Lung microvascular endothelial cell (primary cell): ENCODE data around the gene GLB1L2. TPM values are rescaled to one million over a fixed set of nuclear protein-coding genes. Genes with fewer than 3 reads are reported as not detected.
A peak's percentile ranks its signal among the peaks of the same experiment; 100 is the strongest.

ENCODE experiments used
- DNase-seq, 2 donors: peaks; one replicate each; pipeline versions ENCODE4 v3.0.0 to v3.0.0-alpha.2; 2010; ENCODE audit warnings: low read depth in 2 of 2
- total RNA-seq: library from RNA; depleted of rRNA; stranded (reverse); fragments of >200 nt; gene quantifications from 2 replicates; pipeline ENCODE4 v1.2.1, GENCODE V29; 2014

Gene GLB1L2
- total RNA-seq, 1 donor from 2014 or later: under 0.01 TPM

DNA sequence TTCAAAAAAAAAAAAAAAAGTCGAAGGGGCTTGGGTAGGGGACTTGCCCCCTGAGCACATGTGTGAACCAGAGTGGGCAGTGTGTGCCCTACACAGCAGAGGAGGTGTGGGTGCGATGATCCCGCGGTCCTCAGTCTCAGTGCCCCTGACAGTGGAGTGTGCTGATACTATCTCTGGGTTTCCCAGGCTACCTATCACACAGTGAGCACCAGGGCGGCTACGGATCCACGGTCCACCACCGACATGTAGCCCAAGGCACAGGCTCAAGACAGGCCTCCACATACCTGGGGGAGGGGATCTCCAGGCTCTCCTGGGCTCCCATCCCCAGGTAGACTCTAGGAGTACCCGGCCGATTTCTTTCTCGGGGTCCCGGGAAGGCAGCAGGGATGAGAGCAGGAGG is 71.1 kb downstream of the GLB1L2 start:
- no peak for DNase-seq

DNA sequence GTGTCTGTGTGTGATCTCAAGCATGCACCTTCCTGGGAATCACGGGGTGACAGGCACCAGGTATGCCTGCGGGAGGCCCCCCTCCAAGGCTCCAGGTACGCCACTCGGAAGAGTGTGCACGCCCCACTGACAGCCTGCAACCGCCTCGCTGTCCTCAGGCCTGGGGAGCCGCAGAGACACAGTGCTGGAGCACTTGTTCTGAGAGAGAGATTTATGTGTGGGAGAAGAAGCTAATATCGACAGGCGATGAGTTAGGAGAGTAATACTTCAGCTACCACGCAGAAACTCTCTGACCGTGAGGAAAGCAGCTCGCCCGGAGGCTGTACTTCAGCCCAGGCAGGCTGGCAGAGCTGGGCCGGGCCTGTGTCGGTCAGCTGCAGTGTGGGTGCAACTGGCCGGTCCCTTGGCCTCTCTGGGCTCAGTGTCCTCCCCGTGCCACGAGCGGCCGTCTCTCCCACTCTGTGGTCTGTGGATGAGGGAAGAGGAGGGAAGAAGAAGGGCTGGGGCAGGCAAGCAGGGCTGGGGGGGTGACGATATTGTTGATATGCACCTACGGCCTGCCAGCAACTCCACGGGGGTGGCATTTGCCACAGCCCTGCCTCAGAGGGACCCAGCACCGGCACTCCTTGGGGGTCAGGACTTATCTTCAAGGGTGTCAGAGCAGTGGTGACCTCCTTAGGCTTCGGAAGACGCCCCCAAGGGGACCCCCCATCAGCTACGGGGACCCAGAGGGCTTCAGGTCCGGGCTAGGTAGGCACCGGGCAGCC is 73.0 kb downstream of the GLB1L2 start:
- DNase-seq: no peak

DNA sequence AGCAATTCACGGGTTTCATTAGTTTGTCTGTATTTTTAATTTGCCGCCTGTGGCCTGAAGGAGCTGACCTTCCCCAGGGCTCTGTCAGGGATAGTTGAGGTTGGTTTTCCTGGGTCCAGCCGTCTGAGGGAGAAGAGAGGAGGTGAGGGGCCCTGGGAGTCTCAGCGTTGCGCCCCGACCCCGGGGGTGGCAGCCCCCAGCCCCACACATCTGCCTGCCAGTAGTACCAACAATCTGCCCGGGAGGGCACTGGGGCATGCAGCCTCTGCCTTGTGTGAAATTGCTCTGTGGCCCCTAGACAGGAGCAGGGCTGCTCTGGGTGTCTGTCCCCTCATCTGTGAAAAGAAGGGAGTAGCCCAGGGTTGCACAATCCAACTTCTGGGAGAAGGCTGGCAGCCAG is 73.6 kb downstream of the GLB1L2 start:
- DNase-seq: no peak

DNA sequence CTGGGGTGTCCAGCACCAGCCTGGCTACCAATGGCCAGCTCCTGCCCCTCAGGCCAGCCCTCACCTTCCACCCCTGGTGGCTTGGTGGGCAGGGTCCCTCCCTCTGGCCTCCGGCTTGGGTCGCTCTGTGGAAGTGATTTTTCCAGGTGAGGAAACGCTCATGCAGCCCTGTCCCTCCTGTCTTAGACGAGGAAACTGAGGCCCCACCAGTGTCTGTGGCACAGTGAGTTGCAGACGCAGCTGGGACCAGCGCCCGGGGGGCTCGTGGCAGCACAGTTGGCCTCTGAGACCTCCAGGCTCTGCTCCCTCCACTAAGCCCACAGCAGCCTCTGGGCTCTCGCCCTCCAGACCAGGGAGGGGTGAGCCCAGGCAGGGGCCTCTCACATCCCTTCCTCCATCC is 74.1 kb downstream of the GLB1L2 start:
- DNase-seq: no peak

DNA sequence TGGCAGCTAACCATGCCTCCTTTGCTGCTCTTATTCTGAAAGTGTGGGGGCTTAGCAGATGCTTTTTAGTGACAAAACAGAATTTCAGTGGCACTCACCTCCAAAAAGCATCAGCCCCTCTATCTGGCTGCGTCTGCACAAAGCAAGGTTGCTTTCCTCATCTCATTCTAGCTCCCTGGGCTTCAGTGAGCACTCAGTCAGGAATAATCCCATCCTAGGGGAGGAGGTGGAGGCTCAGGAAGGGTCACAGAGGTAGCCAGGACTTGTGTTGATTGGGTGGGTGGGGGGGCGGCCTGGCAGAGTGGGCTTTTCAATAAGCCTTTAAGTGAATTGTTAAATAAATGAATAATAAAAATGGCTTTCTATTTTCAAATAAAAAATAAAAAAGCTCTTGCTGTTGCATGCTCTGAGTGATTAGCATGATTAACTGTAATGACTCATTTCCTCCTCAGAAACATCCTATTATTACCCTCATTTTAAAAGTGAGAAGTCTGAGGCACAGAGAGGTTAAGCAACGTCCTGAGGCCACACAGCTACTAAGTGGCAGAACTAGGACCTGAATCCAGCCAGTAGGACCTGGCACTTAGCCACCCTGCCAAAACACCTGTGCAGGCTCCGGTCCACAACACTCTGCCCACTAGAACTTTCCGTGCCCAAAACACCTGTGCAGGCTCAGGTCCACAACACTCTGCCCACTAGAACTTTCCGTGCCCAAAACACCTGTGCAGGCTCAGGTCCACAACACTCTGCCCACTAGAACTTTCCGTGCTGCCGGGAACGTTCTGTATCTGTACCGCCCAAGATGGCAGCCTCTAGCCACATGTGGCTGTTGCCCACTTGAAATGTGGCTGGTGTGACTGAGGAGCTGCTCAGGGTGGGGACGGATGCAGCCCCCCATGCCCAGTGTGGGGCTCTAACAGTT is 74.7 kb downstream of the GLB1L2 start:
- no peak for DNase-seq

DNA sequence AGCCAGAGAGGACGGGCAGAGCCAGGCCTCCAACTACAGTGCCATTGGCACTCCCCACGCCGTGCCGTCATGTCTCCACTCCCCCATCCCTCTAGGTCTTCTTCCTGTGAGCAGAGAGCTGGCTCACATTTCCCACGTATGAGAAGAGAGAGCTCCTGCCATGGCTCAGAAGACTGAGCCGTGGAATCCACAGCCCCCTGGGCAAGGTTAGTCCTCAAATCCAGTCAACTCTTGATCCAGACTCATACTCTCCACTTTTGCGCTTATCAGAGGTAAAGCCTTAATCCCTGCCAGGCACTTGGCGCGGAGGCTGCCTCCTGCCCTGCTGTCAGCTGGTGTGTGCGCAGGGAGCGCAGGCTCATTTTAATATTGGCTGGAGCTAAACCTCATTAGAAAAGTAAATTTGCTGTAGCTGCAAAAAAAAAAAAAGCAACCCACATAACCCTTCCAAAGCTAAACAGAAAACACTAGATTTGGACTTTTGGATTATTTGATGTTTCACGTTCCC is 75.6 kb downstream of the GLB1L2 start:
- DNase-seq: no peak

DNA sequence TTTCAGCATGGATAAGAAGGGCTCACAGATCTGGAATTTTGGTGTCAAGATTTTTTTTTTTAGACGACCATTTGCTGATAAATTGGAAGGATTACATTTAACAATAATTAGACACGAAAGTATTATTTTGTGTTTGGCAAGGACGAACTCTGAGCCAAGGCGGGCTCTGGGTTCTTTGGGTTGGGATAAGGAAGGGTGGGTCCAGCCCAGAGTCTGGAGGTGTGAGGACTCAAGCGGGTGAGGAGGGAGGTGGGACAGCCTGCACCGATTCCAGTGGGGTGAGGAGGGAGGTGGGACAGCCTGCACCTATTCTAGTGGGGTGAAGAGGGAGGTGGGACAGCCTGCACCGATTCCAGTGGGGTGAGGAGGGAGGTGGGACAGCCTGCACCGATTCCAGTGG is 76.1 kb downstream of the GLB1L2 start:
- no peak for DNase-seq

DNA sequence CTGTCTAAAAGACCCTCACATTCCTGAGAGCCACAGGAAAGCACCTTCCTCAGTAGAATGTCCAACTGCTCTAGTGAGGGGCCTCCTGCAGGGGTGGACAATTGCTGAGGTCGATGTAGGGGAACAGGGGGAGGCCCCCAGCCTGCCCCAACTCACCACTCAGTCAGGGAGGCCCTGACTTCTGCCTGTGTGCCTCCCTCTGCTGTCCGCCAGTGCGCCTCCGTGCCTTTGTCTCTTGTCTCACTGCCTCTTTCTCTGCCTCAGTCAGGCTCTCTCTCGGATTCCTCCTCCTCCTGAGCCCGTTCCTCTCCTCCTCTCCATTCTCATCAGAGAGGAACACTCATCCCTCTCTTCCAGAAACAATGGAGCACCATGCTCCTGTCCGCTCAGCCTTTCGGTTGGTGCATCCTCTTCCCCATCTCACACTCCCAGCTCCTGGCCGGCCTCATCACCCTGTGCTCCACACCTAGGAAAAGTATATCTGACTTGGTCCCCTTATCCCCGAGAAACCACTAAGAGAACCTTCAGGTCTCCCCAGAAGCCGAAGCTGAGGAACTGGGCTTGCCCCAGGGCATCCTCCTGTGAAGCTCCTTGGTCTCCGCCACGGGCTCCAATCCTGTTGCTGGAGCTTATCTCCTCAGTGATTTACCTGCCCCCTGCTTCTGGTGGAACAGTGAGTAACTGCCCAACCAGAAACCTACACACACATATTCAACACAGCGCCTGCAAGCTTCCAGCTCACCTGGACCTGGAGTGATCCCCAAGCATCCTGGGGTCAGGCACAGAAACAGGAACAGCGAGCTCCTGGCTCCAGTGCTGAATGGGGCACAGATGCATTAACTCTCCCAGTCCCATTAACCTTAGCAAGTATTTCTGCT is 78.0 kb downstream of the GLB1L2 start:
- DNase-seq: no peak

DNA sequence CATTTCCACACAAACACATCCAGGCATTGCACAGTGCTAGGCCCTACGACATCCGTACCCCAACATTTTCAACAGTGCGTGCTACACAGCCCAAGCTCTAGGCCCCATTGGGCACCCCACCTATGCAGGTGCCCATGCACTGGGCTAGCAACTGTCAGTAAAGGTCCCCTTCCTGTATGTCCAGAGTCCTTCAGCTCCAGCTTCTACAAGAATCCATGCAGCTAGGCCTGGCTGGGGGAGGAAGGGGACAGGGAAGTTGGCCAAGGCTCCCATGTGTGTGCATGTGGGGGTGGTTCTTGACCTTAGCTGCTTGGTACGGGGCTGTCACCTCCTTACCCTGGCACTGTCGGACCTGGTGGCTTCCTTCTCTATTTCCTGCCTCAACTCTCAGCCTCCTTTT is 79.0 kb downstream of the GLB1L2 start:
- no peak for DNase-seq

DNA sequence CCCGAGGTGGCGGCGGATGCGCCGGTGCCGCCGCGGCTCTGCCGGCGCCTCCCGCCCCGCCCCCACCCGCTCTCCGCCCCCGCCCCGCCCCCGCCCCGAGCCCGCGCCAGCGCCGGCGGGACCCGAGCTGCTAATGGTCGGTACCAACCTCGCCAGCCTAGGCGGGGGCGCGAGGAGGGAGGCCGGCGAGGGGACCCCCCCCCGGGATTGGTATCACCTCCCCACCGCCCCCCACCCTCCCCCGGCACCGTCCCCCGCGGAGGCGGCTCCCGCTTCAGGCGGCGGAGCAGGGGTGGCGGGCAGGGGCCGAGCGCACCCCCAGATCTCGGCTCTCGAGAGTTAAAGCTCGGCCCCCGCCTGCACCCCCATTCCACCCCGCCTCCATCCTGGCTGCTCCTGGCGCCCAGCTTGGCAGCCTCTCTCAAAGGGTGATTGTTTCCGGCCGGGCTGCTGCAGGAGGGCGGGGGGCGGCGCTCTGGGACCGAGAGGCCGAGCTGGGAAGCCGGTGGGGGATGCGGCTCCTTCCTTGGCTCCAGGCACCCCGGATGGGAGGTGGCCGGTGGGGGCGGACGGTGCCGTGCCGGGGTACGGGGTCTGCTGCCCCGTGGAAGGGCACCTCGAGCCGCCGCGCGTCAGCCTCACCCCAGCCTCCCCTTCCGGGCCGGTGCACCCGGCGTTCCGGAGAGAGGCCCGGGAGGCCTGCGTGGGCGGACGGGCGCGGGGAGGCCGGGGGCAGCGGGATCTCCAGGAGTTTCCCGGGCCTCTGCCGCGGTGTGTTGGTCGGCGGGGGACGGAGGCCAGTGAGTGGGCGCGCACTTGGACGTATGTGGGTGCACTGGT is 80.6 kb downstream of the GLB1L2 start, which contains the start of gene B3GAT1:
Gene B3GAT1 (minus strand): TSS at position 40 of the 840 bp plus-strand sequence. CDS start 24,583 bp downstream, outside the sequence.
- no peak for DNase-seq

DNA sequence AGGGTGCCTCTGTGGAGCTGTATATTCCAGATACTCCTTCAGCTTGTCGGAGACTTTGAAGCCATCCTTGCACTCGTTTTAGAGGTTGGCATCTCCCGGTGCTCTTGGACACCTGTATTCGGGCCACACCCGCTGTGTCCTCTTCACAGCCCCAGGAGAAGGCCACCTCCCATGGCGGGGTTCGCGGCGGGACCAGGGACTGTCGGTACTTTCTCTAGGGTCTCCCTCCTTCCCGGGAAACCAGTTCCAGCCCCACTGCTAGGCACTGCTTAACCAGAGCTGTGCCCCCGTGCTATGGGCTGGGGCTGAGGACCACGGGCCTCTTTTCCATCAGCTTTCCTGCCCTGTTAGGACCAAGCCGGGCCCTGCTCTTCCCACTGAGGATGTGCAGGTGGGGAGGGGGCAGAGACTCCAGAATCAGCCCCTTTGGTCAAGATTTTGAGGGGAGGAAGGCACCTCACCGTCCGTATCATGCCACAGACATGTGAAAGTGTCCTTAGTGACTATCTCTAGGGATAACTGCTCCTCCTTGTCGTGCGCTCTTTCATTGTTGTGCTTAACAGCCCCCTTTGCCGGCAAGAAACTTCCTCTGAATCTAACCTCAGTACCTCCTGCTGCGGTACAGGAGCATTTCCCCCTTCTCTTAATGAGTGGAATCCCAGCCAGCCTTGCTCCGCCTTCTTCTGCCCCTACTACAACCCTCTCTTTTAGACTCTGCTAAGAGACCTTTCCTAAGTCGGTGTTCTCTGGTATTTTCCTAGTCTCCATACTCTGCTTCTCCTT is 81.4 kb downstream of the GLB1L2 start:
- DNase-seq: no peak

DNA sequence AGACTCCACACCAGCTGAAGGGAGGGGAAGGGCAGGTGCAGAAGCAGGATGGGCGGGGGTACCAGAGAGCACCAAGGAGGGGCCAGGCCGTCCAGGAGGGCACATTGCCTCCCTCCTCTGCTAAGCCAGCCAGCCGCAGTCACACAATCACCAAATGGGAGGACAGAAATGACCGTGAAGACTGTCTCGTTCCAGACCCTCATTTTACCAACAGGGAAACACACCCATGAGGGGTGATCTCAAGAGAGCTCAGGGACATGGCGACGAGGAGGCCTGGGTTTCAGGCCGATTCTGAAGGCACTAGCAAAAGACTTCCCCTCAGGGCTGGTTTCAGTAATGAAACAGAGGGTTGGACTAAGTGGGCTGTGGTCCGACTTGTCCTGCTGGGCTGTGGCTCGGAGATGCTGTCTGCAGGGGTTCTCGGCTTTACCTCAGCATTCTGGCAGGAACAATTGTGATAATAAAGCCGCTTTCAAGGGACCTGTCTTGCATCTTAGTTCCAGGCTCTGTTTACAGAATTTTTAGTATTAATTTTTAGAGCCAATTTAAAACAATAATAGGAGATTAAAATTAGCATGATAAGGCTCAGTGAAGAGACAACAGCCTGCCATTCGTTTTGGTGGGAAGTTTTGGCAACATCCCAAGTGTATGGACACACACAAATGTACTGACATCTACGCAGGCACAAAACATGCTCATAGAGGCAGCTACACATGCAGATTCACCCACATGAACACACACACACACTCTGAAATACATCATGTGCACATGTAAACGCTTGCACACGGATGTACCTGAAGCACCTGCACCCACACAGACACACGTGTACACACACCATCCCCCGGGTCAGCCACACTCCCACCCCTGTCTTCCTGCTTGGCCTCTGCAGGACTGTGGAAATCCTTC is 82.3 kb downstream of the GLB1L2 start:
- DNase-seq: no peak

DNA sequence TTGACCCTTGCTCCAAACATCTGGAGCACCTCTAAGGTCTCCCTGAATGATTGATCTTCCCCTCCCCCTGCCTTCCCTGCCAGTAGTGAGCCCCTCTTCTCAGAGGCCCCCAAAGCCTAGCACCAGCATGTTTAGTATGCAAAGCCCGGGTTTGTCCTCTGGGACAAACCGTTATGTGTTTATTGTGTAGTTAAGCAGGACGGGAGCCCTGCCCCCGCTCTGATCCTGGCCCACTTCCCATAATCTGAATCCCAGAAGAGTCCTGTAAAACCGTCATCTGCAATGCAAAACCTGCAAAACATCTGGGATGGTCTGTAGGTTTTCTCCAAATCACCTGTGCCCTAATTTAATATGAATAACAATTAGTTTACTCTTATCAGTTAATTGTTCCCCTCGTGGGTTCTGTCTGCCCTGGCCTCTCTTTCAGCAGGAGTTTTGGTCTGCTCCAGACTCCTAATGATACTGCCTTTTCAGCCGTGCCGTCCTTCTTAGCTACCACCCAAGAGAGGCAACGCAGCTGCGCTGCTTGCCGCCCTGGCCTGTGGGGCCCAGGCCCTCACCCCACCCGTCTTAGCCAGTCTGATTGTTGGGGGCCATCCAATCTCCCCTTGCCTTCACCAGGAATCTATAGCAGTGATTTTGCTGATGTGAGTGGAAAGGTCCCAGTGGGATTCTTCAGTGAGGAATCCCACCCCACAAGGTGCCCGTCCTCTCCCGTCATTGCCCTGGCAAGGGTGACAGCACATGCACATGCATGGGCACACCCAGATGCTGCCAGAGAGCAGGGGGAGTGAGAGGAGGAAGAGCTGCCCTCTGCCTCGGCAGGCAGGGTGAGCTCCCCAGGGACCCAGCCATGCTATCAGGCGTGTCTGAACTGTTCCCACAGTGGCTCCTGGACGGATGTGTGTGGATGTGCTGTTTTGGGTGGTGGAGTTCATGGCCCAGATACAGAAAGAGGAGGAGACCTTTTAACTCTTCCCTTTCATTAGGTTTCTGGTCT is 83.3 kb downstream of the GLB1L2 start:
- no peak for DNase-seq

DNA sequence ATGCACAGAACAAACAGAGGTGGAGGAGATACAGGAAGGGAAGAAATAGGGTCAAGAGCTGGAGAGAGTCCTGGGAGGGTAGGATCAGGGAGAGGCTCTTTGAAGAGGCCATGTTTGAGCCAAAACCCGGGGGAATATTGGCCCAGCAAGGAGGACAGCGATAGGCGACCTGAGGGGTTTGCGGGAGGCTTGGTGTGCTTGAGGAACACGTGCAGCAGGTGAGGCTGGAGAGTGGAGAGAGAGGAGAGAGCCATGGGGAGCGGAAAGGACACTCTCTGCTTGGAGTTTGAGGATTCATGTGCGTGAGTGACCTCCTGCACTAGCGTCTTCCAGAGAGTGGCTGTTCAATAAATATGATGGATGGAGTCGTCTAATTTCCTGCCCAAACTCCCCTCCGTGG is 84.9 kb downstream of the GLB1L2 start:
- DNase-seq: no peak

DNA sequence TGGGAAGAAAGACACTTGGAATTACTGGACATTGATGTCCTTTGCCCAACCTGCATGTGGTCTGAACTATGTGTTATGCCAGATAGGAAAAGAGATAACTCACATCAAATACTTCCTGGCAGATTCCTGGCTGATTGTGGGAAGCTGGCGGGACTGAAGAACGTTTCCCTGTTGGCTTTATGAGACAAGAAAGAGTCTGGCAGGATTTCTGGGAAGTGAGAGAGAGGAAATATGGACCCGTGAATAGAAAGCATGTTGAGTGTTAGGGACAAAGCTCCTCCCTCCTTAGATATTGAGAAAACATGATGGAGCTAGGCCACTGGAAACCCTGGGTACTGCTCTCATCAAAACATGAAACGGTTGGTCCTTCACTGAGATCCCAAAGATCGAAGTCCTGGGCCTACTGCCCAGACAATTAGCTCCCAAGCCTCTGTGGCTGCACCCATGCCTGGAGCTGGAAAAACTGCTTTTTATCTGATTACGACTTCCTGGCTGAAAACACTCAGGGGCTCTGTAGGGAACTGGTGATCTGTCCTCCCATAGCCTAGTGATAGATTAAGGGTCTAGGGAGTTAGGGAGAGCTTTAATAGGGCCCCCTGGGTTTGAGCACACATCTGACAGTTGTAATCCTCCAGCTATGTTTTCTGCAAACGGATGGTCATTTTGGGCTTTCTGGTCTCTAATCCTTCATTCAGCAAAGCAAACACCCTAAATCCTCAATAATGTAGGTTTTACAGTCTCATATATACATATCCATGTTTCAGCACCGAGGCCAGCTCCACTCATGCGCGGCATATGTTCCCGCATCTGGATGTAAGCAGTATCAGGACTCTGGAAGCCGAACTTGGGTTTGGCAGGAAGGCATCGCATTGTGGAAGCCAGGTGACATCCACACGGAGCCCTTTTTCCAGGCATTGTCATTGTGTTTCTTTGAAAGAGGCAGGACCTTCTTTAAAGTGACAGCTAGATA is 86.4 kb downstream of the GLB1L2 start:
- DNase-seq: peak; percentile 36 to 49

DNA sequence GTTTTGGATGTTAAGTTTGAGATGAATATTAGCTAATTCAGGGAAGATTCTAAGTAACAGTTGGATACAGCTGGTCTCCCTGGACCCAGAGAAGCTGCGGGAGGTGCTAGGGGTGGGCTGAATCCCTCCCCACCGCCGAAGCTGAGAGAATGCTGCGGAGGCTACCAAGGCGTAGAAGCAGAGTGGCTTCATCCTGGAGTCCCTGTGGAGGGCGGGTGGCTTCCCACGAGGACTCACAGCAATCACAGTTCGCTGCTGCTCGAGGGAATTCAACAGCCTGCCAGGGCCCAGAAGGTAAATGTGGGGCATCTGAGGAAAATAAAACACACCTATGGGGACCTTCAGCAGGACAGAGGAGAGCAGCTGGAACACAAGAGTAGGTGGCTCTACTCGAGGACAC is 91.3 kb downstream of the GLB1L2 start:
- no peak for DNase-seq
